ENCODE data around the gene PDE10A.
"Not testable (repeated sequence)": the region's sequence is repeated elsewhere in the genome, so short reads cannot be mapped to it uniquely, and the experiment has no call there.

PDE10A gene

DNA sequence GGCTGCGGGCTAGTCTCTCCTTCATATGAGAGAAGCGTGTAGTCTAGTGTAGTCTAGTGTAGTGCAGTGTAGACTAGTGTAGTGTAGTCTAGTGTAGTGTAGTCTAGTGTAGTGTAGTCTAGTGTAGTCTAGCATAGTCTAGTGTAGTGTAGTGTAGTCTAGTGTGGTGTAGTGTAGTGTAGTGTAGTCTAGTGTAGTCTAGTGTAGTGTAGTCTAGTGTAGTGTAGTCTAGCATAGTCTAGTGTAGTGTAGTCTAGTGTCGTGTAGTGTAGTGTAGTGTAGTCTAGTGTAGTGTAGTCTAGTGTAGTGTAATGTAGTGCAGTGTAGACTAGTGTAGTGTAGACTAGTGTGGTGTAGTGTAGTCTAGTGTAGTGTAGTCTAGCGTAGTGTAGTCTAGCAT lies 44.1 kb downstream of the PDE10A start:
- DNase-seq: not testable (repeated sequence)

DNA sequence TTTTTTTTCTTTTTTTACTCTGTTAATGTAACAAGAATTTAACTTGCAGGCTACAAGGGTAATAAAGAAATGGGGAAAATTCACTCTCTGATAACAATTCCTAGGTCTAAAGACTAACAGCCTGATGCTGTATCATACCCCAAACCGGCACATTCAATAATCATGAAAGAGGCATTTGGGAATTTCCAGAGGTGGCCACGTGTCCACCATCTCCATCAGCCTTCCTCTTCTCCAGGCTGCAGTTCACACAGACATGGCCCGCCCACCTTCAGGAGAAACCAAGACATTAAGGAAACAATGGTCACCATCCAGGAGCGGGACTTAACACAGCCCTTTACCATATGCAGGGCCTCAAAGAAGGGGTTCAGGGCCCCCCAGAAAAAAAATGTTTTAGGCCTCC lies 44.8 kb downstream of the PDE10A start:
- DNase-seq: no peak

- no peak for DNase-seq
Observed at GRCh38 chr6:165617528-165617927, 45.5 kb downstream of the PDE10A start.

DNA sequence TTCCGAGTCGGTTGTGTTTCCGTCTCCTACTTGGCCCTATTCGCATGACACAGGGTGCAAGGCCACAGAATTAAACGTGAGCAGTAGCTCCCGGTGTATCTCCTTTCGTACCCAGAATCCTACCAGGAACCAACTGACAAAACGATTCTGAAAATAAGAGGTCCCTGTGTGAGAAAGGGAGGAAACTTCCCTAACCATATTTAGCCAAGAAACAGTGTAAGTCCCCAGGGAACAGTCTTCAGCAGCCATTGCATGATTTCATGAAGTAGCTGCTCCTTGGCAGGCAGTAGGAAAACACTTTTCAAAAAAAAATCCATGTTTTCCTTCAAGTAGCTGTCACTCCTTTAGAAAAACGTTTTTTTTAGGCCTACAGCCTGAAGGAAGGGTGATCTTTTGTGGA lies 46.9 kb downstream of the PDE10A start:
- no peak for DNase-seq

DNA sequence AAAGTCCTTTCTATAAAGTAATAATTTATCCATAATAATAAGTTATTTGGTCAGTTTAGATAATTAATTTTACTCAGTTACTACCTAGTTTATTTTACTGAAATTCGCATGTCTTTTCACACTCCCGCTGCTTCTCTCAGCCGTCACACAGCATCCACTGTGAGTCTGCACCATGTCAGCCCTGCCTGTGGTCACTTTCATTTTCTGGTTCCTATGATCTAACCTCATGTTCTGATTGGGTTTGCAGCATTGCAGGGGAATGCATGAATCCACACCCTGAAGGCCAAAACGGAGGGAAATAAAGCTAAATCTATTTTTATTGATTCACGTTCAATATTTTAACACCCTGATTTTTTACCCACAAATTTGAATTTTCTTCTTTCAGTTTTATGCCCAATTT lies 47.4 kb downstream of the PDE10A start:
- no peak for DNase-seq

DNA sequence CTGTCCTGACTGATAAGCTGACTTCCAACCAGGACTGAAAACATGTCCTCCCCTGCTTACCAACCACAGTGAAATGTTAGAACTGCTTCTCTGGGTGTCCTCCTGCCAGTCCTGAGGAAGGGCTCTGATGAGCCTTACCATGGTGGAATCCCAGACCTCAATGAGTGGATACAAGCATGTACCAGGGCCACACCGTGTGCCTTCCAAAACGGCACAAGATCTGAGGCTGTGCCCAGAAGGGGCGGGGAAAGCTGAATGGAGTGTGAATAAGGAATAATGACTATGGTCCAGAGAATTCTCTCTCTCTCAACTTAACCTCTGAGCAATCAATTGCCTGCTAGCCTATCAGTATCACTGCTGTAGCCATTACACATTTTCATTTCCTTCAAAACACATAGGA lies 51.7 kb downstream of the PDE10A start:
- no peak for DNase-seq

DNA sequence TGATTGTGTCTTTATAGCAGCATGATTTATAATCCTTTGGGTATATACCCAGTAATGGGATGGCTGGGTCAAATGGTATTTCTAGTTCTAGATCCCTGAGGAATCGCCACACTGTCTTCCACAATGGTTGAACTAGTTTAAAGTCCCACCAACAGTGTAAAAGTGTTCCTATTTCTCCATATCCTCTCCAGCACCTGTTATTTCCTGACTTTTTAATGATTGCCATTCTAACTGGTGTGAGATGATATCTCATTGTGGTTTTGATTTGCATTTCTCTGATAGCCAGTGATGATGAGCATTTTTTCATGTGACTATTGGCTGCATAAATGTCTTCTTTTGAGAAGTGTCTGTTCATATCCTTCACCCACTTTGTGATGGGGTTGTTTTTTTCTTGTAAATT lies 54.5 kb downstream of the PDE10A start:
- DNase-seq: not testable (repeated sequence)

DNA sequence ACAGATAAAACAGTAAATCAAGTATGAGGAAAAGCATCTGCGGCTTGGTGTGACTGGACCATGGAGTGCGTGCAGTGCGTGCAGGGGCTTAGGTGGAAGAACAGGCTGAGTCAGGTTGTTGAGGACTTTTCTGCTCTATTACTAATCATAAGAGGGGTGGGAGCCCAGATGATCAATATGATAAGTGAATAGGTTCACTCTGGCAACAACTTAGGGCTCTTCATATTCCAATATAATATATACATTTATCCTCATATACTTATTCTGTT lies 56.4 kb downstream of the PDE10A start:
- DNase-seq: no peak

DNA sequence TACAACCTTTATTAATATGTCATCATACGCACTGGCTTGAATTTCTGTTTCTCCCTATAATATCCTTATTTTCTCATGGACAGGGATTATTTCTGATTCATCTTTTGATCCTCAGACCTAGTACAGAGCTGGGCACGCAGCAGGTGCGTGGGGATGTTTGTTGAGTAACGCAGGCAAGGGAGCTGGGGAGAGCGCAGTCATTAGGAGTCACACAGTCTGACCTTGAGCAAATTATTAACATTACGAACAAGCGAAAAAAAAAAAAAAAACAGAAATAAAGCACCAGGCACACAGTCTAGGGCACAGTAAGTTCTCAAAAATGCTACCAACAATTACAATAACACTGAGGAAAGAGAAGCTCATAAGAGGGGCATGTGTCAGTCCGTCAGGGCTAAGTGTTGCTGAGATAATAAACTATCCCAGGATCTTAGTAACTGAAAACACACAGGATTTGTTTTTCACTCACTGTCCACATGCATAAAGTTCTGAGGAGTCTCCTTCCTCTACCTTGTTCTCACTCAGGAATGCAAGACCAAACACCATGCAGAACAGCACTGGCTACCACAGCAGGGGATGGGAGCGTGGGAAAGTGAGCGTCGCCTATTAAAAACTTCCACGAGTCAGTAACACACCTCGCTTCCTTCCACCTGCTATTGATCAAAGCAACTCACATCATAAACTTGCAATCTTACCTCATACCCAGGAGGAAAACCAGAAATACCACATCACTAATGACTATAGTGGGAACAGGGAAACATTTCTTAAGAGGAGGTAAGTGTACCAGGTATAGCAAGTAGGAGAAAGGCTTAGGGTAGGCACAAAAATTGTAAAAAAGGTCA lies 56.9 kb downstream of the PDE10A start:
- DNase-seq: no peak

DNA sequence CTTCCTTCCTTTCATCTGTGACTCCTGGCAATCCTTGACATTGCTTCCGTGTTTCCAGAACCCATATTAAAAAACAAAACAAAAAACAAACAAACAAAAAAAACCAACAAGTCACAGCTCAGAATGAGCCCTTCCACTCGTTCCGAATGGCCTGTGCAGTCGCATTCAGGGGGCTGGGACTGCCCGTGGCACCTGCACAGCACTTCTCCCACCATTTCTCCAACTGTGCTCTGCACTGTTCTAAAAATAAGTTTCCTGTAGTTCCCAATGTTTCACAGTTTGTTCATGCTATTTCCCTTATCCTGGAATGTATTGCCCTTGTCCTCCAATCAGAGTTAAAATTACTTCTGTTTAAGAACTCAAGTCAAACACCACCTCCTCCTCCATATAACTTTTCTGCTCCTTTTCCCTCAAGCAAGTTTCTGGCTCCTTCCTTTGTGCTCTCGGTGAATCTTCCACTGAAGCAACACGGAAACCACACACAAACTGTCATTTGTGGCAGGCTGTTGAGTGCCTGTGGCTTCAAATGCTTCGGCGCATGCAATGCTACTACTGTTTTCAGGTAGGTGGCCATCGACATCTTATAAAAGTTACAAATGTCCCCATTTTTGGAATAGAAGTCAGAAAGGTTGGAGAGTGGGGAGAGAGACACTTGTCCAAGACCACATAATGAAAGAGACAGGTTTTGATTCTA lies 57.7 kb downstream of the PDE10A start:
- DNase-seq: no peak

- no peak for DNase-seq
Observed at GRCh38 chr6:165602291-165602690, 60.8 kb downstream of the PDE10A start.

DNA sequence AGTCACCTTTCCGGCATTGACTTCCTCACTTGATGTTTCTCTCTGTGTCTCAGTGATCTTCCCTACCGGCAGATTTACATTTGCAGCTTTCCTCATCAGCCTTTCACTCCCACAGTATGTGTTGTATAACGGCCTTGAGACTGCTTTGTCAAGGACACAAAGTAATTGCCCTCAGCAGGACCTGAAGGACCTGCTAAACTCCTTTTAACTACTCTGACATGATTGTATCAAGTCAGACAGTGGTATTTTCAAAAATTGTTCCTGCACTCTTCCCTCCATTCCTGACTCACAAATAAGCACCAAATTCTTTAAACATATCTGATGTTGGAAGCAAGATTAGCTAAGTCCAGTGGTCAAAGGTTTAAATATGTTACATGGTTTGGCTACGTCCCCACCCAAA lies 62.4 kb downstream of the PDE10A start:
- DNase-seq: no peak

- no peak for DNase-seq
Observed at GRCh38 chr6:165599596-165600487, 63.2 kb downstream of the PDE10A start.

DNA sequence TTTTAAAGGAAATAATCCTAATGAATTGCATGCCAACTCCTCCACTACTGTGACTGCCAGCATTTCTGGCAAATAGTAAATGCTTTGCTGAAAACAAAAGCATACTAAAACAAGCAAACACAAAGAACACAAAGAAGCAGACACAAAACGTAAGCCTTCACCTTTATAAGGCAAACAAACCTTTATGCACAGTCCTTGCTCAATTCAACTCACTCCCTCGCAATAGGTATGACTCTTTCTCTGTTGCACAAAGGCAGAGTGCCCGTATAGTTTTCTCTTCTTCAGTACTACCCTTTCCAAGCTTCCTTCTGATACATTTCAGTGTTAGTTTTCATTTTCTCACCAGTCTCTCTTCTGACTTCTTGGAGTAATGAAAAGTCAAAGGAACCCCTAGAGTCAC lies 63.9 kb downstream of the PDE10A start:
- no peak for DNase-seq

GRCh38 chr6:165597821-165598220 lies 65.2 kb downstream of the PDE10A start:
- DNase-seq: no peak

GRCh38 chr6:165594584-165595333 lies 68.3 kb downstream of the PDE10A start:
- no peak for DNase-seq

DNA sequence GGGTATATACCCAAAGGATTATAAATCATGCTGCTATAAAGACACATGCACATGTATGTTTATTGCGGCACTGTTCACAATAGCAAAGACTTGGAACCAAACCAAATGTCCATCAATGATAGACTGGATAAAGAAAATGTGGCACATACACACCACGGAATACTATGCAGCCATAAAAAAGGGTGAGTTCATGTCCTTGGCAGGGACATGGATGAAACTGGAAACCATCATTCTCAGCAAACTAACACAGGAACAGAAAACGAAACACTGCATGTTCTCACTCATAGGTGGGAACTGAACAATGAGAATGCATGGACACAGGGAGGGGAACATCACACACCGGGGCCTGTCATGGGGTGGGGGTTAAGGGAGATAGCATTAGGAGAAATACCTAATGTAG lies 70.1 kb downstream of the PDE10A start:
- not testable (repeated sequence) for DNase-seq

DNA sequence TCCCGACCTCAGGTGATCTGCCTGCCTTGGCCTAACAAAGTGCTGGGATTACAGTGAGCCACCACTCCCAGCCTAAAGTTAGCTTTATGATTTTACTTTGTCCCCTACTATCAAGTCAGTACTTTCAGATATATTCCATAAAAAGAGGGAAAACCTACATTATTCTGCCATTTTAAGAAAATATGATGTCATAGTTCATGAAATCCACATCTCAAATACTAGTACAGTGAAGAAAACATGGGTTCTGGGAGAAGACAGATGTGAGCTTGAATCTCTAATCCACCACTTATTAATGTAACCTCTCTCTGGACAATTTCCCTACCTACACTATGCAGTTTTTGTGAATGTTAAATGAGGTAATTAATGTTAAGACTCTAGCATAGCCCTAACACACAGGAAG lies 74.5 kb downstream of the PDE10A start:
- DNase-seq: no peak

DNA sequence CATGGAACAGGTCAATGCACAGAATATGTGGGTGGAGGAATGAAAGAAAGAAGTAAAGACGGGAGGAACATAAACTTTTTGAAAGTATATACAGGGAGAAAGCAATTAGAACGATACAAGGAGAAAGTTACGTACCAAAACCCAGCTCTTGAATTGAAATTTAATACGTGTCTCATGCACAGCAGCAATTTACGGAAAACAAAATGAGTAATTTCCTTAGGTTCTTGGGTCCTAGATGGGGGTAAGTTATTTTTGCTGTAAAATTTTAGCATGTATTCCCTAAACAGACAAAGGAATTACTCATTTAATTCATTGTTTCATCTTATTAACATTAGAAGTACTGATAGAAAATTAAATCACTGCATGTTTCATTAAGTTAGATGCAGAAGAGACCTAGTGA lies 75.8 kb downstream of the PDE10A start:
- no peak for DNase-seq

GRCh38 chr6:165586706-165587105 lies 76.3 kb downstream of the PDE10A start:
- no peak for DNase-seq

- no peak for DNase-seq
Observed at GRCh38 chr6:165585060-165585459, 78.0 kb downstream of the PDE10A start.

DNA sequence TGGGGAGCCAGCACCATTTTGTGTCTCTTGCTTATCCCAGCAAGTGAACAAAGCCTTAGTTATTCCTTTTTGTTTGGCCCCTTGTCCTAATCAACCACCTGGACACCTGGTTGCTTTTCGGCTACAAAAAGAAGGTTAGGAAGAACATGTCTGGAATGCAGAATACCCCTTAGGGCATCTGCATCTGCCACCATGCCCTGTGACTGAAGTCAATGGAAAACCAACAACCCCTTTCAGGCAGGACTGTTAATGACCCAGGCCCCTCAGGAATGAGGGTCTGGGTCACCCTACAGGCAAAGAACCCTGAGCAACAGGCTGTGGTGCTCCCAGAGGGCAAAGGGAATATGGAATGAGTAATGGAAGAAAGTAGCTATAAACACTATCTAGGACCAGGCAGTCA lies 78.5 kb downstream of the PDE10A start:
- DNase-seq: no peak

DNA sequence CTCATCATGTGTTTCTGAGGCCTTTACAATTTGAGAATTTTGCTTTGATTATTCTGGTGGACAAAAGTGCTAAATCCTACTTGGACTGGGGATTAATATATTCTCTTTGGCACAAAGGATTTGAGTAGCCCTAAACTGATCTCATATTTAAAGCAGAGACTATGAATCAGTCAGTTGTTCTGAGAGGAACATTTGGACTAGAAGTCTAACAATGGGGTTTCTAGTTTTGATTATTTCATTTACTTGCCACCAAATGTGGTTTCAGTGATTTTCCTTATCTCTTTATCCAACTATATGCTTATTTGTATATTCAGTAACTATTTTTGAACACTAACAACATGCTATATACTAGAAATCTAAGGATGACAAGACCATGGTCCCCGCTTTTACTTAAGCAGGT lies 81.4 kb downstream of the PDE10A start:
- no peak for DNase-seq

Data from activated gamma-delta T cell treated with Interleukin-2 at 50 U/mL for 16 hours (primary cell).